Right kidney (tissue), 1 donor: ENCODE measurements around the gene DGLUCY.
"Not testable (repeated sequence)": the region's sequence is repeated elsewhere in the genome, so short reads cannot be mapped to it uniquely, and the experiment has no call there.

Source experiments
- DNase-seq: peaks from one replicate; pipeline ENCODE4 v3.0.0-alpha.2; 2016

The DGLUCY gene

DNA sequence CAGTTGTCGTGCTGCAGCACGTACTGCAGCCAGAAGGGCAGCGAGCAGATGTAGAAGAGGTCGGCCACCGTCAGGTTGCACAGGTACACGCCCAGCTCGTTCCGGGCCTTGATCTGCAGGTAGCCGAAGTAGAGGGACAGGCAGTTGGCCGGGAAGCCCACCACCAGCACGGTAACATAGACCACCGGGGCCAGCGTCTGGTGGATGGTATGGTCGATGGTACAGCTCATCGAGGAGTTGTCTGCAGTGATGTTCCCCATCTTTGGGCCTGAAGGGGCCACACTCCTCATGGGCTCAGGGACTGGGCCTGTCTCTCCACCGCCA, 120.9 kb downstream of the DGLUCY start:
- DNase-seq = no peak

DNA sequence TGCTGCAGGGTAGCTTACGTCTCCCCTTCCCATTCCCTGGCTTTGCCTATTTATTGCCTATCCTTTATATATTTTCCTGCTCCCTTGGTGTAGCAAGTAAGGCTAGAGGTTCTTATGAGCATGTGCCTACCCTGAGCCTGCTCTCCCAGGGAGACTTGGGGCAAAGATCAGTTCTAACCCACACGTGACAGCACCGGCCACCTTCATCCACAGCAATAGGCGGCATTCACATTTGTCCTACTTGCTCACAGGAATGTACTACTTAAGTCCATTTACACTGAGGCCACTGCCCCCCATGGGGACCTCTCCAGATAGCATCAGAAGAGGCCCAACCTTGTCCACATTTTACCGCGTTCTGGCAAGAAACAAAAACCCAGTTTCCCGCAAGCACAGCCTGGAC, 122.0 kb downstream of the DGLUCY start:
- no peak for DNase-seq

DNA sequence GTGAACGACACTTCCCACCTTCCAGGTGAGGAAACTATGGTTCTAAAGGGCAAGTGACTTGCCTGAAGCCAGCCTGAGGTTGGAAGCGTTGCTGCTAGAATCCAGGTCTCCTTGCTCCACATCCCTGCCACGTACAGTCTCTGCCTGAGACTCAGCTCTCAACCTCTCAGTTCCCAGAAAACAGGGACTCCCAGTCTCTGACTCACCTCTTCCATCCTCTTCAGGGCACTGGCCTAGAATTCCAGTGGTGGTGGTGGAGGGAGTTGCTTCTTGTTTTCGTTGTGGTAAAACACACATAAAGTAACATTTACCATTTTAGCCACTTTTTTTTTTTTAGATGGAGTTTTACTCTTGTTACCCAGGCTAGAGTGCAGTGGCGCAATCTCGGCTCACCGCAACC, 123.3 kb downstream of the DGLUCY start:
- DNase-seq = no peak

DNA sequence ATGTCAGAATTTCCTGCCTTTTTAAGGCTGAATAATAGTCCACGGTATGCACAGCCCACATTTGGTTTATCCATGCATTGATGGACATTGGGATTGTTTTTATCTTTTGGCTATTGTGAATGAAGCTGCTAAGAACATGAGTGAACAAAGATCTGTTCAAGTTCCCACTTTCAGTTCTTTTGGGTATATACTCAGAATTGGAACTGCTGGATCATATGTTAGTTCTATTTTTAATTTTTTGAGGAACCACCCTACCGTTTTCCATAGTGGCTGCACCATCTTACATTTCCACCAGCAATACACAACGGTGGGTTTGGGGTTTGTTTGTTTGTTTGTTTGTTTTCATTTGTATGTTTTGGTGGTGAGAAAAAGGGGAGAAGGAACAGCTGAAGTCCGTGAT, 124.2 kb downstream of the DGLUCY start:
- no peak for DNase-seq

DNA sequence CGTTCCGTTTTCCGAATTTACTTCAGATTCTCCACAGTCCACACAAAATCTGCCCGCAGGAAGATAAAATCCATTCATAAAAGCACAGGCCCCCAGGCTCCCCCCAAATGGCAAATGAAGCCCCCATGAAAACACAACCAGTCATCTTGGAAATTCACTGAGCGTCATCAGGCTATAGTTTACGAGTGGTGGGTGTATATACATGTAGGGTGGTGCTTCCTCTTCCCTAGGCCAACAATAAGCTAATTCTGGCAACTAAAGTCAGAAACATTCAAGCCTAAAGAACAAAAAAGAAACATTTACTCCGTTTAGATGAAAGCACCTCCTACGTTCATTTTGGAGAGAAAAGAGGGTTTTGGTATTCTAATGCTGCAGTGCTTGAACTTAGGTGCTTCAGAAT, 124.8 kb downstream of the DGLUCY start:
- no peak for DNase-seq

DNA sequence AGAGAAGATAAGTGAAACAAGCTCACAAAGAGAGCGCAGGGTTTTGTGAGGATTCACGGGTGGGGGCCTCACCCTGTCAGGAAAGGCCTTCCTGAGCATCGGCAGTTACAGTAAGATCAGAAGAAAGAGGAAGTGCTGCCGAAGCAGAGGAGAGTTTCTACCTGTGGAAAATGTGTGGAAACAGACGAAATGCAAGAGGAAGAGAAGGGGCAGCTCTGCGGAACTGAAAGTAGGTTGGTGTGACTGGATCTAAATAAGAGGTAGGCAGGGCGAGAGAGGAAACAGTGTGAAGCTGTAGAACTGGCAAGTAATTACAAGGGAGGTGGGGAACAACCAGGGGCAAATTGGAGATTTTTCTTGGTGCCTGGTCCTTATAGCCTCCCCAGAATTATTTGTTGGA, 128.0 kb downstream of the DGLUCY start:
- no peak for DNase-seq

DNA sequence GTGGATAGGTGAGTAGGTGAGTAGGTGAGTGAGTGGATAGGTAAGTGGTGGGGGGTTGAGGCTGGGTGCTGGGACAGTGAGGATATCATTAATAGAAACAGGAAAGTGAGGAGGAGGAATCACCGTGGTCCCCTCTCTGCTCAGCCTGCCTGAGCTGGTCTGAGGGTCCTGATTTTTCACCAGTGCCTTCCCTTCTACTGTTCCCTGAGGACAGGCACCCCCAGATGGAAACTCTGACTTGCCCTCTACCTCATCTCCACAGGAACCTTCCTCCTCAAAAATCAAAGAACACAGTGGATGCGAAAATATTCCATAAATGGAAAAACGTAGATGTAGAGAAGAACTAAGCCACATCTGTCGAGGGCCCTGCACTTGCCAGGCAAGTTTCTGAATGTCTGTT, 128.8 kb downstream of the DGLUCY start:
- DNase-seq = no peak

DNA sequence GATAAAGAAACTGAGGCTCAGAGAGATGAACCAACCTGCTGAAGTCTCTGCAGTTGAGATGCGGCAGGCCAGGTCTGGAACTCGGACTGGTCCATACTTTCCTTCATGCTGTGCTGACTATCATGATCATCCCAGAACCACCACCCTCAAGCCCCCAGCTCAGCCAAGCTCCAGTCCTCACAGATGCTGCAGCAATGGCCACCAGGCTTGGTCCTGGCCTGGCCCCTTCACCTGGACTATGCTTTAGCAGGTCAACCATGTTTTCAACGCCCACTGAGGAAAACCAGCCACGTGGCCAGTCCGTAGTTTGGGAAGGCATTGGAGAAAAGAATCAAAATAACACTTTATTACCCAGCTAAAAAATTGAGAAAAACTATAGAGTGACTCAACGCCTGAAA, 129.2 kb downstream of the DGLUCY start:
- no peak for DNase-seq

DNA sequence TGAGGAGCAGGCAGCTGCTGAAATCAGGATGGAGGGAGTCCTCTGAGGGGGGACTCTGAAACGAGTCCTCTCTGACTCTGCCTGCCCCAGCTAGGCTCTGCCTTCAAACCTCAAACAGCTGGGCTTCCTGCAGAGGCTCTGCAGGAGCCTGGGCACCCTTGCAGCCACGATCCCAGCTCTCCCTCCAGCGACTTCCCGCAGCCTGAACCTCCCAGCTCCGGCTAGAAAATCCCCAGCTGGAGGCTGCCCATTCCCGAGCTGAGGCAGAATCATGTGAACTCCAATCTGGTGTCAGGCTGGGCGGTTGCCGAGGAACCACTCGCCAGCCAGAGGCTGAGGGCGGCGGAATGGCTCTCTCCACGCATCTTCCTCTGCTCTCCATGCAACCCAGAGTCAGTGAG, 130.6 kb downstream of the DGLUCY start, which contains the start of gene GPR68:
Gene GPR68, minus strand, starts transcription at position 204 of the 401 bp plus-strand sequence. CDS start 9,654 bp downstream, outside the sequence.
- DNase-seq = peak; percentile 33

DNA sequence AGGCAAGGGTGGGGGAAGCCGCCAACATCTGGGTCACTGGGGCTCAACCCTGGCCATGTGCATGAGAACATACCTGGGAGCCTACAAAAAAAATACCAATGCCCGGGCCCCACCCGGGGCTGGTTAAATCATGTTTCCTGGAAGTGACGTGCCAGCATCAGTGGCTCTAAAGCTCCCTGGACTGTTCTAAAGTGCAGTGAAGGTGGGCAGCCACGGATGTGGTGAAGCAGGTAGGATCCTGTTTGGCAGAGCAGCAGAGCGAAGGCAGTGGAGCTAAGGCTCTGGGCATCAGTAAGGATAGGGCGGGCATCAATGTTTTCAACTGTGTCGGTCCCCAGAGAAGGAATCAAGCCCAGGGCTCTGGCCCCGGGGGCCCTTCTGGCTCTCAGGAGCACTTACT, 131.2 kb downstream of the DGLUCY start:
- no peak for DNase-seq

DNA sequence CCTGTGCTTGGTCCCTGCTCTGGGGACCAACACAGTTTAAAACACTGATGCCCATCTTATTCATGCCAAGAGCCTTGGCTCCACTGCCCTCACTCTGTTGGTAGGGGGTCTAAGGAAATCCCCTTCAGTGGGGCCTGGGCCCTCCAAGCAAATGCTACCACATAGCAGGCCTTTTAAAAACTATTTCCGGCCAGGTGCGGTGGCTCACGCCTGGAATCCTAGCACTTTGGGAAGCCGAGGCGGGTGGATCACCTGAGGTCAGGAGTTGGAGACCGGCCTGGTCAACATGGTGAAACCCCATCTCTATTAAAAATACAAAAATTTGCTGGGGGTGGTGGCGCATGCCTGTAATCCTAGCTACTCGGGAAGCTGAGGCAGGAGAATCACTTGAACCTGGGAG, 131.7 kb downstream of the DGLUCY start:
- DNase-seq = not testable (repeated sequence)

DNA sequence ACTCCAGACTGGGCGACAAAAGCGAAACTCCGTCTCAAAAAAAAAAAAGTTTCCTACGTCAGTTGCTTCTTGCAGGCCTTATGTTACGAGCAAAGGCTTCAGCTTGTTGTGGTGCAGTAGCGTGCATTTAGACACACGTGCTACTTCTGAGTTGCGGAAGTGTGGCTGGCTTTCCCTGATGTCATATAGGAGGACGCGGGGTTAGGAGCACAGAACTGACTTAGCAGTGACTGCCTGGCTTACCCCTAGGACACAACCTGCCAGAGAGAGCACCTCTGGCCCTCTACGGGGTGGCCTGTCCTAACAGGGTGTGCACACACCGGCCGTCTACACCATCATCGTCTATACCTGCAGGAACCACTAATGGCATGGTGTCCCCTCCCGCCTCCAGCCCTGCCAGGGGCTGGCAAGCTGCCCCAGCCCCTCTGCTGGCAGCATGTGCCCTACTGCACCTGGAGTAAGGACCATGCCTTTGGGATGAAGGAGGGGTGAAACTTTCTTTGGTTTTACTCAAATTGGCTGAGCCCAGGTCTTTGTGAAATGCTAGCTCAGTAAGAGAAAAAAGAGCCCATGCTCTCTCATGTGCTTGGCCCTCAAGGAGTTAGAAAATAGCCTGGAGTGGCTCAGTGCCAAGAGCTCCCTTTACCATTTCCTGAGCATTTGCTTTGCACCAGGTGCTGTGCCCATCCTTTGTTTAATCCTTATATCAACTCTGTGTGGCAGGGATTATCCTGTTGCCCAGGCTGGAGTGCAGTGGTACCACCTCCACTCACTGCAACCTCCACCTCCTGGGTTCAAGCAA, 132.4 kb downstream of the DGLUCY start:
- DNase-seq = no peak

DNA sequence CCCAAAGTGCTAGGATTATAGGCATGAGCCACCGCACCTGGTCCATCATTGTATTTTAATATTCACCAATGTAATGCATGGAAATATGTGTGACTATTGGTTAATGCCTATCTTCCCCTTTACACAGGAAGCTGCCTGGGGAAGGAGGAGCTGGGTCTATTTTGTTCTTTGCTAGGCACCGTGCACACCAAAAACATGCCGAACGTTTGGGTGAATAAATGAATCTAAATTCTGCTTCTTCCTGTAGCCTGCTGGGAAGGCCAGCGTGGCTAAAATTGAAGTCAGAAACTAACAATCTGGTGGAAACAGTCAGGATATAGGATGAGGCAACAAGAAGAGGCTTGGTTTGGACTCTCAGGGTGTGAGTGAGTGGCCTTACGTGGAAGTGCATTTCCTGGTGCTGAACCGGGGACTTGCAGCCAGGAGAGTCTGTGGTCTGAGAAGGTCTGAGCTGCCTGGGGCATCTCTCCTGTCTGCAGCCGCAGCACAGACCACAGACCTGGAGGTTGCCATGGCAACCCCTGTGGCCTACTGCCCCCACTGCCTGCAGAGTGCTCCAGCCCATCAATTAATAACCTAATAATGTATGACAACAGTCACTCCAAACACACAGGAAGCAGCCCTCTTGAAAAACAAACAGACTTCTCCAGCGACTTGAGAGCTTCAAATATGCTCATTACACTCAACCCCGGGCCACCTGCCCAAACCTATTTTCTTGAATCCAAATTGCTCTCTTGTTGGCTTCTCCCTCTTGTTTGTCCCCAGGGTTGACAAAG, 136.2 kb downstream of the DGLUCY start:
- peak; percentile 36 for DNase-seq

DNA sequence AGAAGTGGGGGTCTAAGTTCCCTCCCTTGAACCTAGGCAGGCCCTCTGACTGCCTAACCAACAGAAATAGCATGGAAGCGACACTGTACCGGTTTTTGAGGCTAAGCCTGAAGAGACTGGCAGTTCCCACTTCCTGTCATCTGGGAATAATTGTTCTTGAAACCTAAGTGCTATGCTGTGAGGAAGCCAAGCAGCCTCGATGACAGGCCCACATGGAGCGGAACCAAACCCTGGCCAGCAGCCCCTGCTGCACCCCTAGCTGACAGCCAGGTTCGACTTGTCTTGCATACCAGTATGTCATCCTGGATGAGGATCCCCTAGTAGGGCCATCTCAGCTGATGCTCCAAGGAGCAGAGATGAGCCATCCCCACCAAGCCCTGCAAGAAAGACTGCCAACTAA, 137.0 kb downstream of the DGLUCY start:
- no peak for DNase-seq

DNA sequence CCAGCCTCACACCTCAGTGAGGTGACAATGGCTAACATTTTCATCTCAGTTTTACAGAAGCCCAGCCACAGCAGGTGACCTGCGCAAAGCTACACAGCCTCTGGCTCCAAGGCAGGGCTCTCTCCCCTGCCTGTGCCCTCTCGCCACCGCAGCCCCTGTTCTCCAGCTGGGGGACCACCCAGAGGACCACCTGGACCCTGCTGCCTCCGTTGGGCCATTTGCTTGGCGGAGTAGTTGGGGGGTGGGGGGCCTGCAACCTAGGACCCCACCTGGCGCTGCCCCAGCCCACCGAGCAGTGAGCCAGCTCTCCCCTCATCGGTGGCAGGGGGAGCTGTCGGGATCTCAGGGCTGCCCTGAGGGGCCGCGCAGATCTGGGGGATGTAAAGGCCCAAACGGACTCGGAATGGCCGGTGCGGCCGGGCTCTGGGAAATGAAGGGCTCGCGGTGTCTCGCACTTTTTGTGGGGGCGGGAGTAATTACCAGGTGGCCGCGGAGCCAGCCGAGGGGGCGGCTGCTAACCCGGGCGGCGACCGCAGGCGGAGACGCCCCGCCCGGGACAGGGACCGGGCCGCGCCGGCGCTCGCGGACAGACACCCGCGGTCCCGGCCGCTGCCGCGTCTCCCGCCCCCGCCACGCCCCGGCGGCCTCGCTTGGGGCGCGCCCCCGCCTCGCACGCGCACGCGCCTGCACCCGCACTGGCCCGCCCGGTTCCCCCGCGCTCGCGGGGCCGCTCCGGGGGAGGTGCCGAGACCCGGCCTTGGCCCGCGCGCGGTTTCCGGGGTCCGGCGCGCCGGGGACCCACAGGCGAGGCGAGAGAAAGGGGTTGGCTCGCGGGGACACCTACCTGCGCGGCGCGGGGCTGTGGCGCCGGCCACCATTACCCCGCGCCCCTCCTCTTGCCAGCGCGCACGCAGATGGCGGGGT, 139.3 kb downstream of the DGLUCY start:
- peak; percentile 69 for DNase-seq

DNA sequence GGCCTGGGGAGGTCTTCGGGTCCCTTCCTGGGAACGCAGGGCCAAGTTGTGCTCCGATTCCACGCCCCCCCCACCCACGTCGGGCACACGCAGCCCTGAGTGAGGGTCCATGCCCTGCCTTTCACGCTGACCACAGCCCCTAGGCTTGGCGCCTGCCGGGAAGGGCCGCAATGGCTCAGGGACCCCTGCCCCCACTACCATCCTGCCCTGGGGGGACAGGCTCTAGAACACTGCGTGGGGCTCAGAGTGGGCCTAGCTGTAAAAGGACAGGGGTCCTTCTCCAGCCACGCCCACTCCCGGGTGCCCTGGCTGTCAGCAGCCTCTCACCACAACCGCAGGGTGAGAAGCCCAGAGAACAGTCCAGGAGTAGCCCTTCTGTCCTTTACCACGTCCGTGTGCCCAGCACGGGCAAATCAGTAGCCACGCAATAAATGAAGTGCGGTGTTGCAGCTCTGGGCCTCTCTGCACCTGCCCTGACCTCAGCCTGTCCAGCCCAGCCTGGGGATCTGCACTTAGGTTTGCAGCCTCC, 140.0 kb downstream of the DGLUCY start:
- peak; percentile 65 for DNase-seq

DNA sequence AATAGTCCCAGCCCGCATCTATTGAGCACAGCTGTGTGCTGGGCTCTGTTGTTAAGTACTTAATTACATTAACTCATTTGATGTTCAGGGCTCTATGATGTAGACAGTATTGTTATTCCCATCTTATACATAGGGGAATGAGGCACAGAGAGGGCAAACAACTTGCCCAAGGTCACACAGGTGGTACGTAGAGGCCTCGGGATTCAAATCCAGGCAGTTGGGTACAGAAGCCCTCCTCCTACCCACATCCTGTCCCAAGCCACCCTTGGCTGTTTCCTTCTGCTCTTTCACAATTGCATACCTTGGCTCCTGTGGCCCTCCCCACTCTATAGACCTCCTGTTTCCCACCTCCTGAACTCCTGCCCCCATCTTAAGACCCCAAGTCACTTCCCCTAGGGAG, 140.6 kb downstream of the DGLUCY start:
- no peak for DNase-seq

DNA sequence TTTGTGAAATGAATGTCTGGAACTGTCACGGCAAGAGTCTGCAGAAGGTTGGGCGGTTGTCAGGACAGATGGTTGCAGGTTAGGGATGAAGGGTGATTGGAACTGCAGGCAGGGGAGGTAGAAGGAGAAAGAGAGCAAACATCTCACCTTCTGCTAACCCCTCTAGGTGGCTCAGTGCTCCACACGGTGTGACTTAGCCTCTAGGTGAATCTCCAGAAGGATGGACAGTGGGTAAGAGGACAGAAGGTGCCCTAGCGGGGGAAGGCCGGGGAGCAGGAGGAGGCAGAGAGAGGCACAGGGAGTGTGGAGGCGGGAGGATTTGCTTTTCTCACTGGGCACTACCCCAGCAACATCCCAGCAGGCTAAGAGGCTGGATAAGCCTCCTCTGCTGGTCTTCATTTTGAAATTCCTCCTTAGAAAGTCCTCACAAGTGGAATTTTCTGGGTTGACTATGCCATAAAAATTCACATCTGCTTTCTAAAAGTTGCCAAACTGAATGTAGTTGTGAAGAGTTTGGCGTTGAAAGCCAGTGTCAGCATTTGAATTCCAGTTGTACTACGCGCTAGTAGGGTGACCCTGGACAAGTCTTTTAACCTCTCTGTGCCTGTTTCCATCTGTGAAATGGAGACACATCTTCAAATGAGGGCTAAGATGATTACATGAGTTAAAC, 141.3 kb downstream of the DGLUCY start:
- no peak for DNase-seq

DNA sequence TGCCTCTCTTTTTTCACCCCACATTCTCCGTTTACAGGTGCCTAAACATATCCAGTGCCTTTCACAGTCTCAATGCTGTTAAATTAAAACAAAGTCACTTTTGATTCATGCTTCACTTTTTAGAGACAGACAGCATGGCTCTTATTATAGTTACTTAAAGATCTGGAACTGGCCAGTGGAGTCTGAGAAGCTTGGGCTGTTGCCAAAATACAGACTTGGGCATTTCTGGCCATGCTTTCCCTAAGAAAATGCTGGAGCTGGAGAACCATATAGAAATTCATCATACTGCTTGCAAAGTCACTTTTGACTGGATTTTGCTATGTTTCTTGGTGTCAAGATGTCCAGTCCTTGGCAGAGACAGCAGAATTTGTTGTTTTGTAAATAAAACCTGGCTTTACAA, 142.8 kb downstream of the DGLUCY start:
- DNase-seq = no peak

DNA sequence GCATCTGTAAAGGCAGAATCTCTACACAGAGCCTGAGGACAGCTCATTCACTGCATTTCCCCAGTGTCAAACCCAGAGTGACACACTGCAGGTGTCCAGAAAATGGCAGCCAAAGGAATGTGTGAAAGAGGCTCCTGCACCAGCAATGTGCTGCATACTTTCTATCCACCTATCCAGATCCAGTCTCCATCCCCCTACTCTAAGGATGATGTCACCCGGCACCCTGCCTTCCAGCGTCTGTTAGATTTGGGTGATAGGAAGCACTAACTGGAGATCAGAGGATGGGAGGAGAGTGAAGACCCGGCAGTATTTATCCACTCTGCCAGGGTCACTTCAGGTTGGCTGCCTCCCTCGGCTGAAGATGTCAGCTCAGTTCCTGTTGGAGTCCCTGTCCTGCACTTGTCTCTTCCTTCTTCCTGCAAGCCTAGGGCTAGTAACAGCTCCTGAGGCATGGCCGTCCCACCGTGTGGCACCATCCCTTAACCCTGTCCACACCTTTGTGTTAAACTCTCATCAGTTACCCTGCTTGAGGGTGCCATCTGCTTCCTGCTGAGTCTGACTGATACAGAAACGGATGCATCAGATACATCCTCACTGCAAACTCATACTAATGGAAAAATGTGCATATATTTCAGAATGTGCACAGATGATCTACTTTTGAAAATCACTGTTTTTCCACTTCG, 143.6 kb downstream of the DGLUCY start:
- no peak for DNase-seq

DNA sequence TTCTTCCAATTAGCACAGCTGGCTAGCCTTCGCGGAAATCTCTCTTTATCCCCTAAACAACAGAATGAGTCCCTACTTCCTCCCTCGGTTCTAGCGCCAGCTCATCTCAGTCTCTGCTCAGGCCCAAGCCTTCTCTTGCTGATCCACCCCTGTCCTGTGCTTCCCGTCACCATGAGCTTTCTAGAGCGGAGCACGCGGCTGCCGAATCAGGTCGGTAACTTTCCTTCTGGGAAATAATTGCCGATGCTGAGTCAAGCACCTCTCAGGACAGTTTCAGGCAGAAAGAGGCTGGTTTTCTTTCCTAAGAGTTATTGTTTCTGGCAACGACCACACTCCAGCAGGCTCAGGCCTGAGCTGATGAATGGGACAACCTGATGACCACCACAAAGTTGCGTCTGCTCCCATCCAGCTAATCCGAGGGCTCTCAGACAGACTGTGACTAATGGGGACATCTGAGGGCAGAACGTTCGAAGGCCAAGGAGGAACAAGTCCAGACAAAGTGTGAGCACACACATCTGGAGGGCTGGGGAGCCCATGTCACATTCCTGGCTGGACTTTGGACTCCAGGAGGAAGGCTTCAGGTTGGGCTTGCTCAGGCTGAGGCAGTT, 144.2 kb downstream of the DGLUCY start:
- DNase-seq = no peak
